ENCODE measurements around the gene BLM. TPM values are rescaled to one million over a fixed set of nuclear protein-coding genes. Genes with fewer than 3 reads are reported as not detected.
"Not testable (repeated sequence)": the region's sequence is repeated elsewhere in the genome, so short reads cannot be mapped to it uniquely, and the experiment has no call there.

BLM gene
- total RNA-seq, 1 donor = 5.8 TPM

DNA sequence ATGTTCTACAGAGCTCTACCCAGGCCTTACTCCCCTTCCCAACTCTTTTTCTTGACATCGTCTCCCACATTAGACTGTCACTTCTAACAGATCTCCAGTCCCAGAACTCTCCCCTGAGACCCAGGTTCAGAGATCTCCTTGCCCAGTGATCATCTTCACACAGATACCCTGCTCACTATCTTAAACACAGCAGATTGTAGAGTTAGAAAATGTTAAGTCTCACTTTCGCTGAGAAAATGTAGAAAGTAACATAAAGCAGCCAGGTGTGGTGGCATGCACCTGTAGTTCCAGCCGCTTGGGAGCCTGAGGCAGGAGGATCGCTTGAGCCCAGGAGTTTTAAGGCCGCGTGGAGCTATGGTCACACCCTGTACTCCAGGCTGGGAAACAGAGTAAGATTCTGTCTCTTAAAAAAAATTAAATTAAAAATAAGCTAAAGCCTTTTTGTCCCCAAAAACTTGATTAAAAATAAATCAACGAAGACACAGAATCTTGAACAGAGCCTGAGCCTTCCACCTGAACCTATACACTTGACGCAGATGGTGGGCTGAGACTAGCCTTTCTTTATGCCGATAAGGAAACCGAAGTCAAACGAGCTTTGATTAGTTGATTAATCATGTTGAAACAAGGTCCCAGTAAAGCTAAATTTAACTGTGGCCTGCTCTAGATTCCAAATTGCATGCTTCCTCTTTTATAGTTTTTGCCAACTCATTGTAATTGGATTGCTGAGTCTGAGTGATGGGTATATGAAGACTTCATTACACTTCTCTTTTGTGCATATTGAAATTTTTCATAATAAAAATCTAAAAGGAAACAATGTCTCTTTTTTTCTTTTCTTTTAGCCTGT lies 31.3 kb upstream of the BLM start:
- Histone ChIP-seq H3K9me3 (ENCODE audit: low read depth, low read length) (no peaks in the 10 kb centered on the region), H3K27me3 (ENCODE audit: insufficient read depth, low read length) (no peaks in the 10 kb centered on the region), H3K4me3 (ENCODE audit: low read length) (no peak overlapping the region), H3K4me1 (ENCODE audit: insufficient read depth, low read length) (peaks cover 21% of the 10 kb centered on the region)

DNA sequence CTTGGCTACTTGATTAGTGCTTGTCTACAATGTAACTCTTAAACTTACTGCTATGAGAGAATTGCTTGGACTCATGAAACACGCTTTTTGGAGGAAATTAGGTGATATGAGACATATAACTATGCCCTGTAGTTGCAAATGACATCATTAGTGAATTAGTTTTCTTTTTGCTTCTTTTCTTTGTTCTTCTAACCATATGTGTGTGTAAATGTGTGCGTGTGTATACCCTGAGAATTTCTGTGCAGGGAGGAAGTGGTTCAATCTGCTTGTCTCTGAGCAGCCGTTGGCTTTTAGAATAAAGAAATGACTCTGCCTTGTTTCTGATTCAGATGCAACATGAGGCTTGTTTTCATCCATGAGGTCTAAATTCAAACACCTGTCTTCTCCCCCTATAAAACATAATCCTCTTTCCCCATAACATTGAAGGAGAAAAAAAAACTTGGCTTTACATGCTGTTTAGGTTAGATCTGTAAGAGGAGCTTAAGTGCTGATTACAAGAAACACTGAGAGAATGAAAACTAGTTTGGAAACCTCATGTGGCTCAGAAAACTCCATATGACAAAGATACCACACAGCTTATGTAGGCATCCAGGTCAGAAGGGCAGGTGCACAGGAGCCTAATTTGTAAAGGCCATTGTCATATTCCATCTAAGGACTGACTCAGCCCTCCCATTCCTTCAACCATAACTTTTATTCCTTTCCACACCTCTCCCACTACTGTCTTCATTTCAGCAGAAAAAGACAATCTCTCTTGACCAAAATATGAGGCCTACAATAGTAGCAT lies 30.5 kb upstream of the BLM start:
- Histone ChIP-seq H3K4me1 (ENCODE audit: insufficient read depth, low read length) (peaks cover 21% of the 10 kb centered on the region), H3K4me3 (ENCODE audit: low read length) (no peak overlapping the region), H3K9me3 (ENCODE audit: low read depth, low read length) (no peaks in the 10 kb centered on the region), H3K27me3 (ENCODE audit: insufficient read depth, low read length) (no peaks in the 10 kb centered on the region)

DNA sequence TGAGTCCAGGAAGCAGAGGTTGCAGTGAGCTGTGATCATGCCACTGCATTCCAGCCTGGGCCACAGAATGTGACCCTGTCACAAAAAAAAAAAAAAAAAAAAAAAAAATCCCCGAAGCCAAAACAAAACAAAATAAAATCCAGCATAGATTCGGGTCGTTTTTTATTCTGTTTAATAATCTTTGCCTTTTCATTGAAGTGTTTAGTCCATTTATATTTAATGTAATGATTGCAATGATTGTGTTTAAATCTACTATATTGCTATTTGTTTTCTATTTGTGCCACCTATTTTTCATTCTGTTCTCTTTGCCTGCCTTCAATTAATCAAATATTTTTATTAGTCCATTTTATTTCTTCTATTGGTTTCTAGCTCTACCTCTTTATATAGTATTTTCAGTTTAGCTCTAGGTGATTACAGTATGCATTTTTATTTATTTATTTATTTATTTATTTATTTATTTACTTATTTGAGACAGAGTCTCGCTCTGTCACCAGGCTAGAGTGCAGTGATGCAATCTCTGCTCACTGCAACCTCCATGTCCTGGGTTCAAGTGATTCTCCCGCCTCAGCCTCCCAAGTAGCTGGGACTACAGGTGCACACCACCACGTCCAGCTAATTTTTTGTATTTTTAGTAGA lies 27.7 kb upstream of the BLM start:
- not testable (repeated sequence) for H3K4me3 ChIP-seq (ENCODE audit: low read length); H3K27me3 ChIP-seq (ENCODE audit: insufficient read depth, low read length); H3K9me3 ChIP-seq (ENCODE audit: low read depth, low read length)
- peaks cover 21% of the 10 kb centered on the region for H3K4me1 ChIP-seq (ENCODE audit: insufficient read depth, low read length)

DNA sequence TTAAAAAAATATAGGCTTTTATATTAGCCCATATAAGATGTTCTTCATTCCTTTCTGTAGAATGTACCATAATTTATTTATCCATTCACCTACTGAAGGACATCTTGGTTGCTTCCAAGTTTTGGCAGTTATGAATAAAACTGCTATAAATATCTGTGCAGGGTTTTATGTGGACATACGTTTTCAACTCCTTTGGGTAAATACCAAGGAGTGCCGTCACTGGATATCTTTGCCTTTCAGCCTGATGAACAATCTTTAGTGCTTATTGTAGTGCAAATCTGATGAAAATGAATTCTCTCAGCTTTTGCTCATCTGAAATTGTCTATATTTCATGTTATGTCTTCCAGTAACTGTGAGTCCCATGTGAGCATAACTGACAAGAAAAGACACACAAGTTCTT lies 26.6 kb upstream of the BLM start:
- Histone ChIP-seq H3K4me3 (ENCODE audit: low read length) (no peak overlapping the region), H3K9me3 (ENCODE audit: low read depth, low read length) (no peaks in the 10 kb centered on the region), H3K27me3 (ENCODE audit: insufficient read depth, low read length) (no peaks in the 10 kb centered on the region), H3K4me1 (ENCODE audit: insufficient read depth, low read length) (peaks cover 16% of the 10 kb centered on the region)

DNA sequence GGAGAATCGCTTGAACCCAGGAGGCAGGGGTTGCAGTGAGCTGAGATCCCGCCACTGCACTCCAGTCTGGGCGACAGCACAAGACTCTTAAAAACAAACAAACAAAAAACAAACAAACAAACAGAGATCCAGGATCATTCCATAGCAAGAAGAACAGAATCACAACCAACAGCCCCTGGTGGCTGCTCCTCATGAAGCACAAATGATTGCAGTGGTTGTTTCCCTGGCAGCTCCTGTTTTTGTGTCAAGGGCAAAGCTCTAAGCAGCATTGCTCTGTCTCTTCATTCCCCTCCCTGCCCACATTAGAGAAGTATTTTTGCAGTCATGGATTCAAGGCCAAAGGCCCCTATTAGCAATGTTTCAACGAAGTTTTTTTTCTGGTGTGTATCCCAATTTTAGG lies 25.8 kb upstream of the BLM start:
- no peak overlapping the region for H3K4me3 ChIP-seq (ENCODE audit: low read length)
- peaks cover 8% of the 10 kb centered on the region for H3K4me1 ChIP-seq (ENCODE audit: insufficient read depth, low read length)
- H3K9me3 ChIP-seq (ENCODE audit: low read depth, low read length) = no peaks in the 10 kb centered on the region
- H3K27me3 ChIP-seq (ENCODE audit: insufficient read depth, low read length) = no peaks in the 10 kb centered on the region

DNA sequence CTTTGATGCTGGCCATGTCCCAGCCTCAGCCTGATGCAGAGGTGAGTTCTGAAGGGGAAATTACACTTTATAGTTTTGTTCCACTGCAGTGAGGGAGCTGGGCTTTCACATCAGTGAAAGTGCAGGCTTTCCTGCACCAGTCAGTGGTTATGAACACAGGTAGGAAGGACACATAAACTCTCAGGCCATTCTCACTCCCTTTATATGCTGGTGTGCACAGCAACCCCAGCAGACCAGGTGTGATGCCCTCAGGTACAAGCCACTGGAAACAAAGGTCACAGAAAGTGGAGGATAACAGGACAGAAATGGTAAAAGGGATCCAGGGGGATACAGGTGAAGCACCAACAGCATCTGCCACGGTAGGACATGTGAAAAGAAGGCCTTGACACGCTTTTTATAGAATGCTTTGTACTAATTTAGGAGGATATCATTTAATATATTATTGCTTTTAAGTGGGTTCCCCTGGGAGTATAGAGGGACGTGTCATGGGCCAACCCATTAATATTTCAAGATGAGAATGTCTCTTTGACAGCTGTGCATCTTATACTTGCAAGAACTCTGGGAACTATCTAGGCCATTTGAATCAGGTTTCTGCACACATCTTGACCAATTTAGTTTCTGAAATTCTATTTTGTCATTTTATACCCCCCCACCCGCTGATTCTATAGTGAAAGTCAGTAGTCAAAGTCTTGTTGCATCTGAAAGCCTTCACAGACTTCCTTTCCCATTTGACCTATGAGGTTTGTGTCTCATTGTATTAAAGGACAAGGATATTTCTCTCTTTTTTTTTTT lies 25.0 kb upstream of the BLM start:
- Histone ChIP-seq H3K4me1 (ENCODE audit: insufficient read depth, low read length) (peaks cover under 1% of the 10 kb centered on the region), H3K4me3 (ENCODE audit: low read length) (no peak overlapping the region), H3K9me3 (ENCODE audit: low read depth, low read length) (no peaks in the 10 kb centered on the region), H3K27me3 (ENCODE audit: insufficient read depth, low read length) (no peaks in the 10 kb centered on the region)

DNA sequence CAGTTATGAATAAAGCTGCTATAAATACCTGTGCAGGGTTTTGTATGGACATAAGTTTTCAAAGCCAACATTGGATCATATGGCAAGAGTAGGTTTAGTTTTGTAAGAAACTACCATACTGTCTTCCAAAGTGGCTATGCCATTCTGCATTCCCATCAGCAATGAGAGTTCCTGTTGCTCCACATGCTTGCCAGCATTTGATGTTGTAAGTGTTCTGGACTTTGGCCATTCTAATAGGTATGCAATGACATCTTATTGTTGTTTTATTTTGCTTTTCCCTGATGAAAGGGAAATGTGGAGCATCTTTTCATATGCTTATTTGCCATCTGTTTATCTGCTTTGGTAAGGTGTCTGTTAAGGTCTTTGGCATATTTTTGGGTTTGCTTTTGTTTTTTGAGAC lies 22.2 kb upstream of the BLM start:
- Histone ChIP-seq H3K4me1 (ENCODE audit: insufficient read depth, low read length) (no peaks in the 10 kb centered on the region), H3K4me3 (ENCODE audit: low read length) (no peak overlapping the region), H3K27me3 (ENCODE audit: insufficient read depth, low read length) (no peaks in the 10 kb centered on the region)

DNA sequence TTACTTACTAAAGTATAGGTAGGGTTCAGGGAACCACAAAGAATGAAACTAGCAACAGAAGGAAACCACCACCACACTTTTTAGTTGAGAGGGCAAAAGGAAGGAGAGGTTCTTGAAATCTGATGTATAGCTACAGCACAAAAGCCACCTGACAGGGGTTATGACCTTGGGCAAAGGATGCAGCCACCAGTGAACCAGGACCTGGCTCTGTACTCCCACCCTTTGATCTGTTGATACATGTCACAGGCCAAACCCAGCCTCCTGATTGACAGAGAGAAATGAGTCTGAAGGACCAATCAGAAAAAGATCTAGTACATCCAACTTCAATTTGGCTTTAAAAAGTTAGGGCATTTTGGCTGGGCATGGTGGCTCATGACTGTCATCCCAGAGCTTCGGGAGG lies 20.0 kb upstream of the BLM start:
- H3K9me3 ChIP-seq (ENCODE audit: low read depth, low read length) = no peaks in the 10 kb centered on the region
- H3K4me1 ChIP-seq (ENCODE audit: insufficient read depth, low read length) = peaks cover 19% of the 10 kb centered on the region
- no peaks in the 10 kb centered on the region for H3K27me3 ChIP-seq (ENCODE audit: insufficient read depth, low read length)
- H3K4me3 ChIP-seq (ENCODE audit: low read length) = no peak overlapping the region

More for the DNA sequence above, 22.2 kb upstream of the BLM start:
- no peaks in the 10 kb centered on the region for H3K9me3 ChIP-seq (ENCODE audit: low read depth, low read length)

DNA sequence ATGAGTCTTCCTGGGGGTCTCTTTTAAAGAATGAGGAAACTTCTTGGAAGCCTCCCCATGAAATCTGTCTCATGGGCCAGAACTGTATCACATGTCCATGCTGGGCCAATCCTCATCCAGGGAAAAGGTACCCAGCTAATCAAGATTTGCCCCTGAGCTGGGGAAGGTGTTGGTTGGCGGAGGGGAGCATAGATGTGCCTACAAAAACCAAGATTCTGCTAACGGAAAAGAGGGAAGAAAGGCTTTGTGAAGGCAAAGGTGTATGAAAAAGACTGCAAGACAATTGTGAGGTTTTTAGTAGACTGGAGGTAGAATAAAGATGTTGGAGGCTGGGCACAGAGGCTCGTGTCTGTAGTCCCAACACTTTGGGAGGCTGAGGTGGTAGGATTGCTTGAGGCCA lies 18.5 kb upstream of the BLM start:
- peaks cover 23% of the 10 kb centered on the region for H3K4me1 ChIP-seq (ENCODE audit: insufficient read depth, low read length)
- no peaks in the 10 kb centered on the region for H3K9me3 ChIP-seq (ENCODE audit: low read depth, low read length)
- H3K27me3 ChIP-seq (ENCODE audit: insufficient read depth, low read length) = no peaks in the 10 kb centered on the region
- H3K4me3 ChIP-seq (ENCODE audit: low read length) = no peak overlapping the region

DNA sequence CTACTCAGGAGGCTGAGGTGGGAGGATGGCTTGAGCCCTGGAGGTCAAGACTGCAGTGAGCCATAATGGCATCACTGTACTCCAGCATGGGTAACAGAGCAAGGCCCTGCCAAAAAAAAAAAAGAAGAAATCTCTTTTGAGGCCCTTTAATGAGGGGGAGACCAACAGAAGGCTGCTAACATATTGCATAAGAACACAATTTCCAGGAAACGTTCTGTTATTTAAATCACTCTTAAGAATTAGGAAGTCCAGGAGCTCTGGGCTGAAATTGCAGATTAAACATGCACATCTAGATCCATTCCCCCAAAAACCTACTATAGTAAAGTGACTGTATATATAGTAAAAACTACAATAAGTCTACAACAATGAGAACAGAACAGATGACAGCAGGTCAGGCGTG lies 16.1 kb upstream of the BLM start:
- no peaks in the 10 kb centered on the region for H3K9me3 ChIP-seq (ENCODE audit: low read depth, low read length)

DNA sequence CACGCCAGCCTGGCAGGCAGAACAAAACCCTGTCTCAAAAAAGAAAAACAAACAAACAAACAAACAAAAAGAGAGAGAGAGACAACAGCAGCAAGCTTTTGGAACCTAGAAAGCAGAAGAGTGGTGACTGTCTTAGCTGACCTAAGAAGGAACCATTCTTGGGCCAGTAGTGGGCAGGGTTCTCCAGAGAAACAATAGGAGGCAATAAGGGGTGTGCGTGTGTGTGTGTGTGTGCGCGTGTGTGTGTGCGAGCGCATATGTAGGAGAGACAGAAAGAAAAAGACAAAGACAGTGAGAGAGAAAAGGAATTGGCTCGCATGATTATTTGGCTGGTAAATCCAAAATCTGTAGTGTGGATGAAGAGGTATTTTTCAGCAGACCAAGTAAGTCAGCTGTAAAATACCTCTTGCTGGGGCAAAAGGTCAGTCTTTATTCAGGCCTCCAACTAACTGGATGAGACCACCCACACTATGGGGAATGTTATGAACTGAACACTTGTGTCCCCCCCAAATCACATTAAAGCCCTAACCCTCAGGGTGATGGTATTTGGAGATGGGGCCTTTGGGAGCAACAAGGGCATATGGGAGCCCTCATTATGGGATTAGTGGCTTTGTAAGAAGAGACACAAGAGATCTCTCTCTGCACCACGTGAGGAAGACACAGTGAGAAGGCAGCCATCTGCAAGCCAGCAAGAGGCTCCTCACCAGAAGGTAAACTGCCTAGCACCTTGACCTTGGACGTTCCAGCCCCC lies 15.1 kb upstream of the BLM start:
- H3K4me1 ChIP-seq (ENCODE audit: insufficient read depth, low read length) = peaks cover 23% of the 10 kb centered on the region
- H3K4me3 ChIP-seq (ENCODE audit: low read length) = no peak overlapping the region
- H3K27me3 ChIP-seq (ENCODE audit: insufficient read depth, low read length) = no peaks in the 10 kb centered on the region
- H3K9me3 ChIP-seq (ENCODE audit: low read depth, low read length) = no peaks in the 10 kb centered on the region

More for the DNA sequence above, 16.1 kb upstream of the BLM start:
- H3K4me3 ChIP-seq (ENCODE audit: low read length) = no peak overlapping the region
- peaks cover 23% of the 10 kb centered on the region for H3K4me1 ChIP-seq (ENCODE audit: insufficient read depth, low read length)
- no peaks in the 10 kb centered on the region for H3K27me3 ChIP-seq (ENCODE audit: insufficient read depth, low read length)

DNA sequence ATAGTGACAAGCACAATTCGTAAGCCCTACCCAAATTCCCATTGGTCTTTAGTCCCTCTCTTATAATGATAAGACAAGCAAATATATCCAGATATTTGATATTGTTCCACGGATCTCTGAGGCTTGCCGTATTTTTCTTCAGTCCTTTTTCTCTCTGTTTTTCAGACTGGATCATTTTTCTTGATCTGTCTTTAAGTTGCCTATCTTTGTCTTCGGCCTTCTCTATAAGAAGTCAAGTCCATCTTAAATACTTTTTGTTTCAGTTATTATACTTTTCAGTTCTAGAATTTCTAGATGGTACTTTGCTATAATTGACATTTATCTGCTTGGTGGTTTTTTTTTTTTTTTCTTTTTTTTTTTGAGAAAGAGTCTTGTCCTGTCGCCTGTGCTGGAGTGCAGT lies 13.7 kb upstream of the BLM start:
- Histone ChIP-seq H3K9me3 (ENCODE audit: low read depth, low read length) (no peaks in the 10 kb centered on the region), H3K4me1 (ENCODE audit: insufficient read depth, low read length) (peaks cover 23% of the 10 kb centered on the region), H3K27me3 (ENCODE audit: insufficient read depth, low read length) (no peaks in the 10 kb centered on the region), H3K4me3 (ENCODE audit: low read length) (no peak overlapping the region)

DNA sequence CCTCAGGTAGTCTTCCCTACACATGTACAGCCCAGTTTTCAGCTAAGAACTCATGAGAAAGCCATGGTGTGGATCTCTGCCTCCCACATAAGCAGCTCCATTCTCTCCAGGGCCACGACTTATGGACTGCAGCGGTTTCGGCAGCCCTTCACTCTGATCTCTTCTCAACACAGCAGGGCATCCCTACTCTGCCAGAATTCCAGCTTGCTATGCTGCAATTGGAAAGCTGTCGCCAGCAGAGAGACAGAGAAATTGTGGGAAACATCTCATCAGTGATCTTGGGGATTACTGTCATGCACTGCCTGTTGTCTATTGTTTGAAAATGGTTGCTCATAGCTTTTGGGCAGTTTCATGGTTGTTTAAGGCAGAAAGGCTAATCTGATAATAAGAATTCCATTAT lies 11.9 kb upstream of the BLM start:
- no peaks in the 10 kb centered on the region for H3K27me3 ChIP-seq (ENCODE audit: insufficient read depth, low read length)
- H3K4me1 ChIP-seq (ENCODE audit: insufficient read depth, low read length) = peaks cover 23% of the 10 kb centered on the region
- no peaks in the 10 kb centered on the region for H3K9me3 ChIP-seq (ENCODE audit: low read depth, low read length)
- no peak overlapping the region for H3K4me3 ChIP-seq (ENCODE audit: low read length)
